Measurements from ENCODE around the gene CES2. TPM values are rescaled to one million over a fixed set of nuclear protein-coding genes. Genes with fewer than 3 reads are reported as not detected.

Gene CES2
- total and polyA plus RNA-seq, 9 of the 15 experiments (the other 6 are each of a cell fraction or from before 2014, with no cell fraction given) = 2.2 to 37.9 (median 24.4) TPM

- TF ChIP-seq TBL1XR1 (IDR thresholded peaks at IDR 0.05; ENCODE audit: low read length in 2 of 2) (peak in 1 of 2 experiments; percentile 29; a peak in 1 of 4 replicates), BHLHE40 (IDR thresholded peaks at IDR 0.05; ENCODE audit: low read length) (no peak), RHOXF2B (CRISPR knock-in tag; conservative IDR thresholded peaks at IDR 0.05) (no peak), CEBPB (tag; IDR thresholded peaks at IDR 0.05) (peak; percentile 72), CREB5 (CRISPR knock-in tag; IDR thresholded peaks at IDR 0.05) (no peak), FOXA3 (CRISPR knock-in tag; conservative IDR thresholded peaks at IDR 0.05 in 1 of 2, IDR thresholded peaks at IDR 0.05 in 1 of 2) (peak in 1 of 2 experiments; percentile 34; a peak in 1 of 4 replicates), NFXL1 (CRISPR knock-in tag; IDR thresholded peaks at IDR 0.05) (no peak), NFATC3 (IDR thresholded peaks at IDR 0.05) (no peak), MAFG (tag; conservative IDR thresholded peaks at IDR 0.05) (no peak), RAD21 (CRISPR knock-in tag; conservative IDR thresholded peaks at IDR 0.05 in 1 of 2, IDR thresholded peaks at IDR 0.05 in 1 of 2) (peak; percentile 72 to 83), HMGN3 (IDR thresholded peaks at IDR 0.05; ENCODE audit: borderline replicate concordance, extremely low read depth, insufficient read length, low read depth, low read length) (no peak), ZKSCAN8 (CRISPR knock-in tag; IDR thresholded peaks at IDR 0.05) (peak; percentile 98), CEBPG (CRISPR knock-in tag; IDR thresholded peaks at IDR 0.05) (no peak), CEBPG (tag; conservative IDR thresholded peaks at IDR 0.05 in 1 of 2, IDR thresholded peaks at IDR 0.05 in 1 of 2) (peak in 1 of 2 experiments; percentile 47; a peak in 1 of 4 replicates), HNRNPUL1 (IDR thresholded peaks at IDR 0.05; ENCODE audit: low read length) (no peak), JUND (IDR thresholded peaks at IDR 0.05; ENCODE audit: borderline replicate concordance, low read depth, low read length) (peak; percentile 53; the same call in 1 of the 2 replicates), JUND (tag; IDR thresholded peaks at IDR 0.05; ENCODE audit: borderline replicate concordance, low read depth, low read length) (no peak; the same call in 2 of the 3 replicates)
- TF ChIP-seq, protein P1, sequence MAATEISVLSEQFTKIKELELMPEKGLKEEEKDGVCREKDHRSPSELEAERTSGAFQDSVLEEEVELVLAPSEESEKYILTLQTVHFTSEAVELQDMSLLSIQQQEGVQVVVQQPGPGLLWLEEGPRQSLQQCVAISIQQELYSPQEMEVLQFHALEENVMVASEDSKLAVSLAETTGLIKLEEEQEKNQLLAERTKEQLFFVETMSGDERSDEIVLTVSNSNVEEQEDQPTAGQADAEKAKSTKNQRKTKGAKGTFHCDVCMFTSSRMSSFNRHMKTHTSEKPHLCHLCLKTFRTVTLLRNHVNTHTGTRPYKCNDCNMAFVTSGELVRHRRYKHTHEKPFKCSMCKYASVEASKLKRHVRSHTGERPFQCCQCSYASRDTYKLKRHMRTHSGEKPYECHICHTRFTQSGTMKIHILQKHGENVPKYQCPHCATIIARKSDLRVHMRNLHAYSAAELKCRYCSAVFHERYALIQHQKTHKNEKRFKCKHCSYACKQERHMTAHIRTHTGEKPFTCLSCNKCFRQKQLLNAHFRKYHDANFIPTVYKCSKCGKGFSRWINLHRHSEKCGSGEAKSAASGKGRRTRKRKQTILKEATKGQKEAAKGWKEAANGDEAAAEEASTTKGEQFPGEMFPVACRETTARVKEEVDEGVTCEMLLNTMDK (IDR thresholded peaks at IDR 0.05; ENCODE audit: borderline replicate concordance, insufficient read depth, low read depth, low read length, poor library complexity, severe bottlenecking) = peak; percentile 39
These were observed 12.2 kb downstream of the CES2 start (continued) for GRCh38 chr16:66947302-66948065.
